ENCODE data around the gene MGAT4A. TPM values are rescaled to one million over a fixed set of nuclear protein-coding genes. Genes with fewer than 3 reads are reported as not detected.
A peak's percentile ranks its signal among the peaks of the same experiment; 100 is the strongest.

Gene MGAT4A
- total RNA-seq, 4 donors from 2014 or later = 4.1 to 11.6 (median 7.1) TPM

DNA sequence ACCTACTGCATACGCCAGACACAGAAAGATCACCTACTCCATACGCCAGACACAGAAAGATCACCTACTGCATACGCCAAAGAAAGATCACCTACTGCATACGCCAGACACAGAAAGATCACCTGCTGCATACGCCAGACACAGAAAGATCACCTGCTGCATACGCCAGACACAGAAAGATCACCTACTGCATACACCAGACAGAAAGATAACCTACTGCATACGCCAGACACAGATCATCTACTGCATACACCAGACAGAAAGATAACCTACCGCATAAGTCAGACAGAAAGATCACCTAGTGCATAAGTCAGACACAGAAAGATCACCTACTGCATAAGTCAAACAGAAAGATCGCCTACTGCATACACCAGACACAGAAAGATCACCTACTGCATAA is 148.4 kb downstream of the MGAT4A start:
- 87 to 95% methylated on average over 6 to 9 of the region's 9 CpGs for WGBS, 2 donors
- H3K27ac ChIP-seq = no peak overlapping the region
- intact Hi-C loops (cut with DNase I) = no loop called here
- no peak overlapping the region for H3K4me3 ChIP-seq
- H3K9me3 ChIP-seq = no peaks in the 10 kb centered on the region
- no peaks in the 10 kb centered on the region for H3K27me3 ChIP-seq
- TF ChIP-seq POLR2A (IDR thresholded peaks at IDR 0.05) = no peak
- TF ChIP-seq, protein P1, sequence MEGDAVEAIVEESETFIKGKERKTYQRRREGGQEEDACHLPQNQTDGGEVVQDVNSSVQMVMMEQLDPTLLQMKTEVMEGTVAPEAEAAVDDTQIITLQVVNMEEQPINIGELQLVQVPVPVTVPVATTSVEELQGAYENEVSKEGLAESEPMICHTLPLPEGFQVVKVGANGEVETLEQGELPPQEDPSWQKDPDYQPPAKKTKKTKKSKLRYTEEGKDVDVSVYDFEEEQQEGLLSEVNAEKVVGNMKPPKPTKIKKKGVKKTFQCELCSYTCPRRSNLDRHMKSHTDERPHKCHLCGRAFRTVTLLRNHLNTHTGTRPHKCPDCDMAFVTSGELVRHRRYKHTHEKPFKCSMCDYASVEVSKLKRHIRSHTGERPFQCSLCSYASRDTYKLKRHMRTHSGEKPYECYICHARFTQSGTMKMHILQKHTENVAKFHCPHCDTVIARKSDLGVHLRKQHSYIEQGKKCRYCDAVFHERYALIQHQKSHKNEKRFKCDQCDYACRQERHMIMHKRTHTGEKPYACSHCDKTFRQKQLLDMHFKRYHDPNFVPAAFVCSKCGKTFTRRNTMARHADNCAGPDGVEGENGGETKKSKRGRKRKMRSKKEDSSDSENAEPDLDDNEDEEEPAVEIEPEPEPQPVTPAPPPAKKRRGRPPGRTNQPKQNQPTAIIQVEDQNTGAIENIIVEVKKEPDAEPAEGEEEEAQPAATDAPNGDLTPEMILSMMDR (IDR thresholded peaks at IDR 0.05) = no peak
- H3K4me1 ChIP-seq = no peaks in the 10 kb centered on the region
- DNase-seq = no peak
- peaks cover 0 to 82% (median 3%) of the 10 kb centered on the region in 3 donors for H3K36me3 ChIP-seq

DNA sequence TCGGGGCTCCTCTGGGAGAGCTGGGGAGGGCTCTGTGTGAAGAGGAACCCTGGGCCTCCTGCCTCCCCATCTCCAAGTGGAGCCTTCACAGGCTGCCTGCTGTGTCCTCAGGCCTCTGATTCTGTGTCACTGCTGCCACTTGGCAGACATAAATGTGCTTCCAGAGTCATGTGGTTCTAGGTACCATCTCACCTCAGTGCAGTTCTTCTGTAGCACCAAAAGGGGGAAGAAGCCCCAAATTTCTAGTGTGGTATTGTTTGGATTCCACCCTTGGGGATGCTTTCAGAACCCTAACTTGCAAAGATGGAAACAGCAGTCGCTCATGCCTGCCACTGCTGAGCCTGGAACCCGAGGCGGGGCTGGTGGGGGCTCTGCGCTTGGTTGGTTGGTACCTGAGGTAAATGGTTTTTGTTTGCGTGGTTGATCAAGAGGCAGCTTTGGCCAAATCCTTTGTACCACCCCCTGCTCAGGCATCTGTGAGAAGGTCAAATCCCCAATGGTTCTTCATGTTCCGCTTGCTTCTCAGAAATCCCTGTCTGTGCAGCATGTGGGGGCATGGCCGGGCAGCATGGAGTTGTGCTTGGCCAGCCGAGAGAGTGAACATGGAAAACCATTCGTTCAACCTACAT is 150.2 kb downstream of the MGAT4A start:
- Histone ChIP-seq H3K27me3 (no peaks in the 10 kb centered on the region), H3K27ac (no peak overlapping the region), H3K9me3 (no peaks in the 10 kb centered on the region), H3K4me1 (no peaks in the 10 kb centered on the region), H3K4me3 (no peak overlapping the region), H3K36me3 (peaks cover 0 to 85% (median 3%) of the 10 kb centered on the region in 3 donors)
- TF ChIP-seq POLR2A (IDR thresholded peaks at IDR 0.05) = no peak
- TF ChIP-seq, protein P1 (IDR thresholded peaks at IDR 0.05) = no peak
- DNase-seq = no peak
- intact Hi-C loops (cut with DNase I) = no loop called here
- 84 to 86% methylated on average over 6 to 7 of the region's 10 CpGs for WGBS, 2 donors

DNA sequence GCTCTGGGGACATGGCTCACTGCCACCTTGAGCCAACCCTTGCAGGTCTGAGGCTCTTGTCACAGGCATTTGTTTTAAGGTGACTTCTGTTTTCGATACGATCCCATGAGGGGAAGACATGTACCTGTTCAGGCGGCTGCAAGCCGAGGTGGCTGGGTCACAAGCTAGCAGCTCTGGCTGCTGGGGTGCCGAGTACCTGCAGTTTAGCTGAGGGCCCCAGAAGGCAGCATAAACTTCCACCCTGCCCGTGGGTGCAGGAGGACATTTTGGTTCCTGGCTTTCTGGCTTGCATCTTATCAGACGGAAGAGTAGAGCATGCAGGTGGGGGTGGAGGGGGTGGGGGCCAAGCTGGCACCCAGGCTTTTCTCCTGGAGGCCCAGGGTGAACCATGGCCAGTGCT is 151.0 kb downstream of the MGAT4A start:
- H3K27ac ChIP-seq = no peak overlapping the region
- TF ChIP-seq, protein P1 (IDR thresholded peaks at IDR 0.05) = no peak
- no peak for TF ChIP-seq POLR2A (IDR thresholded peaks at IDR 0.05)
- H3K36me3 ChIP-seq = peaks cover 0 to 93% (median 3%) of the 10 kb centered on the region in 3 donors
- 94 to 96% methylated on average over 2 to 6 of the region's 7 CpGs for WGBS, 2 donors
- DNase-seq = no peak
- H3K27me3 ChIP-seq = no peaks in the 10 kb centered on the region
- no peaks in the 10 kb centered on the region for H3K9me3 ChIP-seq
- intact Hi-C loops (cut with DNase I) = no loop called here
- no peaks in the 10 kb centered on the region for H3K4me1 ChIP-seq
- H3K4me3 ChIP-seq = no peak overlapping the region

DNA sequence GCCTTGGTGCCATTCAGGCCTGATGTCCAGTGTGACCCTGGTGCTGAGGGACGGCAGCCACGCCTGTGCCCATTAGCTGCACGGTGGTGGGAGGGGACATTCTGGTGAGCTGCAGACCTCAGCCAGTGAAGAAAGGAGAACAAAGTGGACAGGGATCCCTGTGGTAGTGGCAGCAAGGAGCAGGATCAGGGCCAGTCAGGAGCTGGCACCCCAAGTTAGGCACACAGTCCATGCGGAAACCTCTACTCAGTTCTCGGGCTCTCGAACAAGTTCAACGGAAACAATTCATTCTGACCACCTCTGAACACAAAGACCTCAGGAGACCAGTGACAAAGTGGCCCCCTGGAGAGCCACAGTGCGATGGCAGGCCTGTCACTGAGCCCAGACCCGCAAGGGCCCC is 152.7 kb downstream of the MGAT4A start:
- Histone ChIP-seq H3K27me3 (no peaks in the 10 kb centered on the region), H3K9me3 (no peaks in the 10 kb centered on the region), H3K4me3 (no peak overlapping the region), H3K4me1 (no peaks in the 10 kb centered on the region), H3K27ac (no peak overlapping the region), H3K36me3 (peaks cover 0 to 95% (median 3%) of the 10 kb centered on the region in 3 donors)
- TF ChIP-seq POLR2A (IDR thresholded peaks at IDR 0.05) = no peak
- TF ChIP-seq, protein P1 (IDR thresholded peaks at IDR 0.05) = no peak
- intact Hi-C loops (cut with DNase I) = no loop called here
- no peak for DNase-seq
- 85 to 98% methylated on average over 7 of the region's 9 CpGs for WGBS, 2 donors

DNA sequence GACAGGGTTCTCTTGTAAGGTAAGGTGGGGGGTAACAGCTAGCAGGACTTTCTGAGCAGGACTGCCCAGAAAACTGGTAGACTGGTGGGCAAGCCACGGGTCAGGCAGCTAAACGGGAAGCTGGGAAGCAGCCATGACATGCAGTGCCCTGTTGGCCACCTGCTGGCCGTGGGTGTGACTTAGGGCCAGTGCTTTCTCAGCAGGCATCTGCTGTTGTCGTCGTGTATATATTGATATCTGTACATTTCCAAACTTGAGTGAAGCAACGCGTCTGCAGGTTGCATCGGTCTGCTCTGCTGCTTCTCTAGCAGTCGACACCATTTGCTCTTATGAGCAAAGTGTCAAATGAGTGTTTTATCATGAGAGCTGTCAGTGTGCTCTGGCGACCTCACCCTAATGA is 153.6 kb downstream of the MGAT4A start:
- 75 to 81% methylated on average over 8 to 9 of the region's 10 CpGs for WGBS, 2 donors
- no peaks in the 10 kb centered on the region for H3K27me3 ChIP-seq
- DNase-seq = no peak
- peaks cover 0 to 95% (median 3%) of the 10 kb centered on the region in 3 donors for H3K36me3 ChIP-seq
- no peak overlapping the region for H3K4me3 ChIP-seq
- H3K27ac ChIP-seq = no peak overlapping the region
- intact Hi-C loops (cut with DNase I) = no loop called here
- no peak for TF ChIP-seq POLR2A (IDR thresholded peaks at IDR 0.05)
- TF ChIP-seq, protein P1 (IDR thresholded peaks at IDR 0.05) = peak in 1 of 6 experiments; percentile 18
- H3K9me3 ChIP-seq = no peaks in the 10 kb centered on the region
- no peaks in the 10 kb centered on the region for H3K4me1 ChIP-seq

All from esophagus squamous epithelium (tissue), 5 donors.